Common myeloid progenitor, CD34-positive (primary cell): ENCODE measurements around the gene PC.
A peak's percentile ranks its signal among the peaks of the same experiment; 100 is the strongest.

Experiments used
- CTCF ChIA-PET: fragments of 350-600 bp; sonication (Branson Sonifier 250); formaldehyde crosslinking; loops from one replicate; lab custom pipeline; 2021; ENCODE audit warnings: antibody characterized with exemption; lab: Charles Lee
- POLR2A ChIA-PET: fragments of 350-600 bp; sonication (Branson Sonifier 250); formaldehyde crosslinking; loops from one replicate; lab custom pipeline; 2021; ENCODE audit warnings: antibody characterized with exemption; lab: Charles Lee
- DNase-seq, 3 donors: peaks; one replicate each; pipeline versions ENCODE4 v3.0.0 to v3.0.0-alpha.2; 2013
- H3K27ac ChIP-seq, 2 experiments: 1 replicate in 1 of 2; 2 replicates in 1 of 2; pipeline ENCODE4 v1.7.0; 2013; ENCODE audit warnings: inconsistent platforms in 2 of 2, low read length in 2 of 2, mild to moderate bottlenecking in 2 of 2, low read depth in 1 of 2, moderate library complexity in 1 of 2; ENCODE audit not compliant: severe bottlenecking in 2 of 2, insufficient read depth in 1 of 2, poor library complexity in 1 of 2
- H3K27me3 ChIP-seq, 5 experiments: replicated peaks in 2 of 5; 1 replicate in 3 of 5; 2 replicates in 2 of 5; pipeline versions ENCODE4 v1.6.1 to v1.7.0; 2013; ENCODE audit warnings: low read length in 4 of 5, mild to moderate bottlenecking in 2 of 5, moderate library complexity in 2 of 5, inconsistent platforms in 1 of 5; ENCODE audit not compliant: insufficient read depth in 5 of 5, control insufficient read depth in 4 of 5
- H3K36me3 ChIP-seq, 4 experiments: 1 replicate in 2 of 4; 2 replicates in 2 of 4; pipeline versions ENCODE4 v1.6.1 to v1.7.0; 2013; ENCODE audit warnings: low read length in 3 of 4, control low read depth in 1 of 4, mild to moderate bottlenecking in 1 of 4; ENCODE audit not compliant: control insufficient read depth in 4 of 4, insufficient read depth in 4 of 4
- H3K4me1 ChIP-seq, 4 experiments: 1 replicate in 3 of 4; 2 replicates in 1 of 4; pipeline versions ENCODE4 v1.6.1 to v1.7.1; 2013; ENCODE audit warnings: low read length in 3 of 4, mild to moderate bottlenecking in 3 of 4, control low read depth in 1 of 4, inconsistent platforms in 1 of 4, moderate library complexity in 1 of 4; ENCODE audit not compliant: control insufficient read depth in 4 of 4, insufficient read depth in 4 of 4; ENCODE audit errors: control extremely low read depth in 1 of 4
- H3K4me3 ChIP-seq, 7 experiments: 1 replicate in 4 of 7; 2 replicates in 3 of 7; pipeline versions ENCODE4 v1.5.1 to v1.7.0; 2013; ENCODE audit warnings: mild to moderate bottlenecking in 7 of 7, low read length in 6 of 7, moderate library complexity in 6 of 7, inconsistent platforms in 2 of 7, low read depth in 2 of 7, control low read depth in 1 of 7; ENCODE audit not compliant: insufficient read depth in 4 of 7, control insufficient read depth in 1 of 7; ENCODE audit errors: extremely low read depth in 1 of 7
- H3K9me3 ChIP-seq, 5 experiments: 1 replicate in 4 of 5; 2 replicates in 1 of 5; pipeline versions ENCODE4 v1.6.1 to v1.7.1; 2013; ENCODE audit warnings: low read length in 4 of 5, mild to moderate bottlenecking in 2 of 5, inconsistent platforms in 1 of 5, low read depth in 1 of 5, moderate library complexity in 1 of 5; ENCODE audit not compliant: control insufficient read depth in 4 of 5, insufficient read depth in 2 of 5; ENCODE audit errors: control extremely low read depth in 1 of 5
- WGBS: methylation state at CpG from one replicate; pipeline ENCODE4 v1.1.5; 2013; ENCODE audit not compliant: insufficient coverage; 5-methylcytosine and 5-hydroxymethylcytosine counted together

The PC gene

GRCh38 chr11:66924272-66924671 is 33.9 kb downstream of the PC start:
- 100% methylated on average over 1 of the region's 1 CpG for WGBS
- CTCF ChIA-PET = no interaction called here
- no peak for DNase-seq
- Histone ChIP-seq H3K36me3 (no peaks in the 10 kb centered on the region), H3K27ac (no peak overlapping the region), H3K27me3 (no peaks in the 10 kb centered on the region), H3K9me3 (peaks cover 0 to 2% (median 0%) of the 10 kb centered on the region in 5 experiments), H3K4me3 (no peak overlapping the region), H3K4me1 (peaks cover 0 to 17% (median 9%) of the 10 kb centered on the region in 4 experiments)
- POLR2A ChIA-PET = no interaction called here

- Histone ChIP-seq H3K9me3 (peaks cover 0 to 2% (median 0%) of the 10 kb centered on the region in 5 experiments), H3K36me3 (no peaks in the 10 kb centered on the region), H3K27ac (no peak overlapping the region), H3K4me3 (no peak overlapping the region), H3K4me1 (peaks cover 0 to 17% (median 9%) of the 10 kb centered on the region in 4 experiments), H3K27me3 (no peaks in the 10 kb centered on the region)
- no peak for DNase-seq
- ChIA-PET POLR2A (no interaction called here), CTCF (interaction anchor here (0.6 to 1.7 kb wide), 5 partner anchors 16 to 130 kb away, joined by 3 to 5 read pairs (median 3); no protein-coding TSS in a partner anchor)
Measured at GRCh38 chr11:66922551-66922950, 35.6 kb downstream of the PC start.

- Histone ChIP-seq H3K4me3 (no peak overlapping the region), H3K9me3 (peaks cover 0 to 2% (median 0%) of the 10 kb centered on the region in 5 experiments), H3K27ac (peak overlapping the region in 1 of 2 experiments; percentile 61), H3K4me1 (peaks cover 0 to 17% (median 9%) of the 10 kb centered on the region in 4 experiments), H3K27me3 (no peaks in the 10 kb centered on the region), H3K36me3 (no peaks in the 10 kb centered on the region)
- CTCF ChIA-PET = interaction anchor here (1.7 kb wide), 1 partner anchor 69 kb away, joined by 5 read pairs; no protein-coding TSS in a partner anchor
- POLR2A ChIA-PET = interaction anchor here (0.6 kb wide), 2 partner anchors 21 to 295 kb away, joined by 3 read pairs; no protein-coding TSS in a partner anchor
- WGBS = 74% methylated on average over 11 of the region's 18 CpGs
- DNase-seq = peak; percentile 36 to 69 (median 66)
Measured at GRCh38 chr11:66920978-66921784, 37.0 kb downstream of the PC start.

- H3K4me3 ChIP-seq = no peak overlapping the region
- 97% methylated on average over 6 of the region's 6 CpGs for WGBS
- DNase-seq = no peak
- H3K27me3 ChIP-seq = no peaks in the 10 kb centered on the region
- peaks cover 0 to 17% (median 9%) of the 10 kb centered on the region in 4 experiments for H3K4me1 ChIP-seq
- no peaks in the 10 kb centered on the region for H3K36me3 ChIP-seq
- ChIA-PET POLR2A (no interaction called here), CTCF (no interaction called here)
- peaks cover 0 to 2% (median 0%) of the 10 kb centered on the region in 5 experiments for H3K9me3 ChIP-seq
- no peak overlapping the region for H3K27ac ChIP-seq
Measured at GRCh38 chr11:66919923-66920322, 38.3 kb downstream of the PC start.

- ChIA-PET CTCF (interaction anchor here (0.8 kb wide), 1 partner anchor 23 kb away, joined by 5 read pairs; no protein-coding TSS in a partner anchor), POLR2A (interaction anchor here (0.5 kb wide), 1 partner anchor 30 kb away, joined by 3 read pairs; no protein-coding TSS in a partner anchor)
- Histone ChIP-seq H3K9me3 (peaks cover 0 to 2% (median 0%) of the 10 kb centered on the region in 5 experiments), H3K4me1 (peaks cover 0 to 17% (median 9%) of the 10 kb centered on the region in 4 experiments), H3K4me3 (no peak overlapping the region), H3K27ac (no peak overlapping the region), H3K36me3 (no peaks in the 10 kb centered on the region), H3K27me3 (no peaks in the 10 kb centered on the region)
- no peak for DNase-seq
- WGBS = no CpG with 5 or more reads among the region's 3 CpGs
Measured at GRCh38 chr11:66918741-66919140, 39.4 kb downstream of the PC start.

- no peaks in the 10 kb centered on the region for H3K27me3 ChIP-seq
- H3K27ac ChIP-seq = no peak overlapping the region
- DNase-seq = no peak
- H3K36me3 ChIP-seq = no peaks in the 10 kb centered on the region
- no peaks in the 10 kb centered on the region for H3K9me3 ChIP-seq
- ChIA-PET POLR2A (no interaction called here), CTCF (no interaction called here)
- H3K4me1 ChIP-seq = peaks cover 0 to 5% (median 2%) of the 10 kb centered on the region in 4 experiments
- no peak overlapping the region for H3K4me3 ChIP-seq
- WGBS = 98% methylated on average over 6 of the region's 7 CpGs
Measured at GRCh38 chr11:66915866-66916265, 42.3 kb downstream of the PC start.
